Stomach (tissue), 9 donors: ENCODE data around the gene PTGFRN. TPM values are rescaled to one million over a fixed set of nuclear protein-coding genes. Genes with fewer than 3 reads are reported as not detected.

Experiments
- DNase-seq, 2 donors: peaks; one replicate each; pipeline versions ENCODE4 v3.0.0 to v3.0.0-alpha.2; 2013 to 2019
- H3K27ac ChIP-seq, 5 donors: fragments of 200-600 bp in 4 of 5; sonication (generic) in 4 of 5; one replicate each; pipeline ENCODE4 v1.5.1; 2013 to 2019; ENCODE audit warnings: mild to moderate bottlenecking in 1 of 5, moderate library complexity in 1 of 5
- H3K27me3 ChIP-seq, 3 donors: fragments of 200-600 bp; sonication (generic); one replicate each; pipeline ENCODE4 v1.5.1; 2017 to 2019; ENCODE audit warnings: mixed run types in 1 of 3
- H3K36me3 ChIP-seq, 4 donors: fragments of 200-600 bp; sonication (generic); 1 replicate in 3 of 4; 2 replicates in 1 of 4; pipeline ENCODE4 v1.5.1; 2016 to 2019
- H3K4me1 ChIP-seq, 4 donors: fragments of 200-600 bp; sonication (generic); one replicate each; pipeline ENCODE4 v1.5.1; 2016 to 2019
- H3K4me3 ChIP-seq, 4 donors: fragments of 200-600 bp; sonication (generic) in 3 of 4; one replicate each; pipeline ENCODE4 v1.5.1; 2016 to 2019; ENCODE audit warnings: mild to moderate bottlenecking in 1 of 4
- H3K9me3 ChIP-seq, 4 donors: fragments of 200-600 bp; sonication (generic); one replicate each; pipeline ENCODE4 v1.5.1; 2016 to 2019
- CTCF ChIP-seq, 7 experiments: fragments of 450-650 bp in 4 of 7; fragments of 200-600 bp in 3 of 7; sonication (generic) in 3 of 7; IDR thresholded peaks; one replicate each; pipeline ENCODE4 v1.5.1; 2016 to 2019; ENCODE audit warnings: antibody characterized with exemption in 7 of 7, control low read depth in 2 of 7, mild to moderate bottlenecking in 1 of 7
- EP300 ChIP-seq: sonication (generic); formaldehyde crosslinking; IDR thresholded peaks from one replicate; pipeline ENCODE4 v1.6.1; 2017; ENCODE audit warnings: antibody characterized with exemption
- POLR2A ChIP-seq, 4 donors: fragments of 450-650 bp; IDR thresholded peaks; one replicate each; pipeline ENCODE4 v1.6.1; 2016; ENCODE audit warnings: antibody characterized with exemption in 4 of 4, control low read depth in 2 of 4, mild to moderate bottlenecking in 1 of 4, moderate library complexity in 1 of 4
- POLR2AphosphoS5 ChIP-seq, 3 donors: sonication (generic); formaldehyde crosslinking; IDR thresholded peaks; one replicate each; pipeline ENCODE4 v1.6.1; 2016; ENCODE audit warnings: antibody characterized with exemption in 3 of 3
- WGBS, 5 donors: extraction: QIAGEN DNeasy Blood & Tissue Kit in 3 of 5; methylation state at CpG; one replicate each; pipeline versions ENCODE4 v1.1.5 to v1.1.7; 2013 to 2018; 5-methylcytosine and 5-hydroxymethylcytosine counted together
- intact Hi-C: fragments of 100-400 bp; cut with DNase I; formaldehyde crosslinking; loops from one replicate; pipeline ENCODE4 v1.15.1; 2023; ENCODE audit warnings: low total_unique reads
- polyA plus RNA-seq, 3 donors: library from polyadenylated mRNA; stranded (reverse); fragments of 200-250 nt; gene quantifications; one replicate each; pipeline ENCODE4 v1.2.3, GENCODE V29; 2013
- total RNA-seq, 5 donors: library from RNA; depleted of rRNA; stranded (reverse); fragments of >200 nt; gene quantifications; one replicate each; pipeline versions ENCODE4 v1.1.0 to v1.2.3, GENCODE V29; 2014 to 2016
- donor health status: healthy with polysubstance abuse.
- donor health status: Bipolar disorder and iron deficiency.
- donor health status: healthy.

Gene PTGFRN
- total and polyA plus RNA-seq, 8 donors: 3.8 to 66.6 (median 44.0) TPM

- Histone ChIP-seq H3K4me1 (no peaks in the 10 kb centered on the region), H3K4me3 (no peak overlapping the region), H3K27ac (no peak overlapping the region), H3K27me3 (no peaks in the 10 kb centered on the region), H3K36me3 (no peaks in the 10 kb centered on the region), H3K9me3 (no peaks in the 10 kb centered on the region)
- intact Hi-C loops: no loop called here
- WGBS, 5 donors: 53 to 76% (median 62%) methylated on average over 3 of the region's 3 CpGs
- no peak for DNase-seq
- no peak for TF ChIP-seq EP300
- no peak for TF ChIP-seq POLR2A (IDR thresholded peaks at IDR 0.05)
- TF ChIP-seq CTCF (IDR thresholded peaks at IDR 0.05): no peak
- no peak for TF ChIP-seq POLR2AphosphoS5 (IDR thresholded peaks at IDR 0.05)
These were observed 89.9 kb downstream of the PTGFRN start for GRCh38 chr1:116999596-116999995.

DNA sequence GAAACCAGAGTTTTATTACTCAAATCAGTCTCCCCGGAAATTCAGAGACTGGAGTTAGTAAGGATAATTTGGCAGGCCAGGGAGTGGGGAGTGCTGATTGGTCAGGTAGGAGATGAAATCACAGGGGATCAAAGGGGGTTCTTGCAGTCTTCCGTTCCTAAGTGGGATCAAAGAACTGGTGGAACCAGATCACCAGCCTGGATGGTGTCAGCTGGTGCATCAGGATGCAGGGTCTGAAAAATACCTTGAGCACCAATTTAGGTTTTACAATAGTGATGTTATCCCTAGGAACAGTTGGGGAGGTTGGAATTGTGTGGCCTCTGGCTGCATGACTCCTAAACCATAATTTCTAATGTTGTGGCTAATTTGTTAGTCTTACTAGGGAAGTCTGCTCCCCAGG lies 90.4 kb downstream of the PTGFRN start:
- no peak for DNase-seq
- WGBS, 5 donors: 93 to 94% (median 93%) methylated on average over 2 of the region's 2 CpGs
- intact Hi-C loops: no loop called here

GRCh38 chr1:117001254-117001927 lies 91.7 kb downstream of the PTGFRN start, which contains the start of gene CD101:
CD101 (plus strand) TSS chr1:117001760; CDS start chr1:117001818, 58 bp downstream.
- Histone ChIP-seq H3K27me3 (no peaks in the 10 kb centered on the region), H3K4me3 (no peak within 1 kb of the TSS), H3K36me3 (no peaks in the 10 kb centered on the region), H3K9me3 (no peaks in the 10 kb centered on the region), H3K27ac (peak within 1 kb of the TSS in 3 of 5 donors; percentile 11 to 52 (median 17)), H3K4me1 (no peaks in the 10 kb centered on the region)
- intact Hi-C loops: no loop called here
- WGBS, 5 donors: 69 to 78% (median 77%) methylated on average over 3 of the region's 3 CpGs
- TF ChIP-seq CTCF (IDR thresholded peaks at IDR 0.05) (no peak), POLR2AphosphoS5 (IDR thresholded peaks at IDR 0.05) (no peak), EP300 (no peak), POLR2A (IDR thresholded peaks at IDR 0.05) (no peak)
- DNase-seq: no peak

More for the DNA sequence above, 90.4 kb downstream of the PTGFRN start:
- H3K4me1 ChIP-seq: no peaks in the 10 kb centered on the region
- TF ChIP-seq EP300 (no peak), POLR2AphosphoS5 (IDR thresholded peaks at IDR 0.05) (no peak), POLR2A (IDR thresholded peaks at IDR 0.05) (no peak)
- H3K4me3 ChIP-seq: no peak overlapping the region
- H3K27me3 ChIP-seq: no peaks in the 10 kb centered on the region
- no peak overlapping the region for H3K27ac ChIP-seq
- no peaks in the 10 kb centered on the region for H3K36me3 ChIP-seq
- H3K9me3 ChIP-seq: no peaks in the 10 kb centered on the region

DNA sequence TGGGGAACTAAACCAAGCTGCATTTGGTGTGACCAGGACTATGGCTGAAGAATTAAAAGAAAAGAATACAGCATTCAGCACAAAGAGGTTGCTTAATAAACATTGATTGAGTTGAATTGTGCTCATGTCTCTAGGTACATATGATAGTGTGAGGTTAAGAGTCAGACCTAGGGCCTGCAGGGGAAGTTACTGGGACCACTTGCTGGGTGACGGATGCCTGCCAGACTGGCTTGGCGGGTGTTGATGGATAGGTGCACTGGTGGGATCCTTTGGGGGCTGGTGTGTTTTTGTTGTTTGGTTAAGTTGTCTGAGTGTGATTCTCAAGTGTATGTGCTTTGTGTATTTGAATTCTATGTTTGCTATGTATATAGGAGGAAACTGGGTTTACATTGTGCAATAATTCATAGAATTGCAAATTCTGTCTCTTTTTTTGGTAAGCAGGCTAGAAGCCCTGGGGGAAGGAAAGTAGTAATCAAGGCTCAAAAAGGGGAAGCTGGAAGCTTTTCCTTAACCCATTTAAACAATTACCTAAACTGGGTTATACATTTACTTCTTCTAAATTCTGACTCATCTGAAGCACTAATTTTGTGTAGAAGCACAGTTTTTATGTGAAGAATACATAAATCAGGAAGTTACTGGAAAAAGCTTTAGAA lies 93.6 kb downstream of the PTGFRN start:
- Histone ChIP-seq H3K4me3 (no peak overlapping the region), H3K36me3 (no peaks in the 10 kb centered on the region), H3K4me1 (peaks cover 0 to 9% (median 0%) of the 10 kb centered on the region in 4 donors), H3K27ac (peak overlapping the region in 3 of 5 donors; percentile 10 to 13 (median 12)), H3K27me3 (no peaks in the 10 kb centered on the region), H3K9me3 (no peaks in the 10 kb centered on the region)
- no peak for TF ChIP-seq POLR2AphosphoS5 (IDR thresholded peaks at IDR 0.05)
- TF ChIP-seq POLR2A (IDR thresholded peaks at IDR 0.05): no peak
- no peak for TF ChIP-seq EP300
- intact Hi-C loops: no loop called here
- WGBS, 5 donors: 74 to 100% (median 92%) methylated on average over 2 of the region's 2 CpGs
- no peak for DNase-seq

- Histone ChIP-seq H3K4me3 (no peak overlapping the region), H3K27ac (no peak overlapping the region), H3K36me3 (no peaks in the 10 kb centered on the region), H3K27me3 (no peaks in the 10 kb centered on the region), H3K4me1 (peaks cover 0 to 14% (median 0%) of the 10 kb centered on the region in 4 donors), H3K9me3 (no peaks in the 10 kb centered on the region)
- intact Hi-C loops: no loop called here
- 84 to 96% (median 93%) methylated on average over 2 of the region's 2 CpGs for WGBS, 5 donors
- no peak for TF ChIP-seq POLR2A (IDR thresholded peaks at IDR 0.05)
- TF ChIP-seq POLR2AphosphoS5 (IDR thresholded peaks at IDR 0.05): no peak
- TF ChIP-seq CTCF (IDR thresholded peaks at IDR 0.05): no peak
- TF ChIP-seq EP300: no peak
- no peak for DNase-seq
These were observed 98.0 kb downstream of the PTGFRN start for GRCh38 chr1:117007719-117008013.
